ENCODE data around the gene TMTC1.

GRCh38 chr12:29611906-29612305, 171.8 kb downstream of the TMTC1 start:
- TF ChIP-seq EZH2 (IDR thresholded peaks at IDR 0.05) (no peak), CTCF (IDR thresholded peaks at IDR 0.05) (no peak)
